HepG2 (cell line): ENCODE measurements around the gene NF2. TPM values are rescaled to one million over a fixed set of nuclear protein-coding genes. Genes with fewer than 3 reads are reported as not detected.

ENCODE experiments used
- ATAC-seq: fragments of 200-7000 bp; cut with Tn5 transposase; 3 replicates; pipeline ENCODE4 v1.9.1; 2020; ENCODE audit warnings: mild to moderate bottlenecking, moderate library complexity
- BruUV-seq: library from RNA; stranded (reverse); fragments of 400-500 nt; replicated peaks from 2 replicates; lab custom pipeline; 2021; lab: Mats Ljungman, UMichigan
- CTCF ChIA-PET: fragments of 300-600 bp; formaldehyde crosslinking; extraction: SDS; loops from one replicate; lab custom pipeline; 2021; ENCODE audit warnings: low total read pairs, inconsistent platforms, low intra/inter-chr PET ratio; lab: Yijun Ruan, JAX
- POLR2A ChIA-PET: fragments of 350-600 bp; sonication (Branson Sonifier 250); formaldehyde crosslinking; loops from one replicate; lab custom pipeline; 2020; ENCODE audit warnings: antibody characterized with exemption, inconsistent platforms; lab: Yijun Ruan, JAX
- DNase-seq: peaks from one replicate; pipeline ENCODE4 v3.0.0-alpha.2; 2015; ENCODE audit warnings: low spot score
- FAIRE-seq: peaks from 3 replicates; lab custom pipeline; 2011; peaks lifted over from hg19 to GRCh38; lab: Jason Lieb, UNC
- H2AFZ ChIP-seq: one replicate; pipeline ENCODE4 v1.6.1; 2011; ENCODE audit warnings: low read length, inconsistent platforms
- H3K27ac ChIP-seq: fragments of 300-600 bp; 3 replicates; pipeline ENCODE4 v1.8.0; 2011; ENCODE audit warnings: mixed run types, mild to moderate bottlenecking, mixed read lengths, low read length, inconsistent platforms; ENCODE audit not compliant: insufficient read depth; ENCODE audit errors: extremely low read length
- H3K27me3 ChIP-seq, 2 experiments: fragments of 200-600 bp in 1 of 2; 2 replicates in 1 of 2; 3 replicates in 1 of 2; pipeline versions ENCODE4 v1.6.0 to v1.8.0; 2011; ENCODE audit warnings: low read length in 2 of 2, mild to moderate bottlenecking in 2 of 2, moderate library complexity in 2 of 2, inconsistent platforms in 1 of 2; ENCODE audit not compliant: insufficient read depth in 2 of 2, control insufficient read depth in 1 of 2
- H3K36me3 ChIP-seq, 2 experiments: fragments of 200-600 bp in 1 of 2; replicated peaks in 1 of 2; 2 replicates in 1 of 2; 3 replicates in 1 of 2; pipeline versions ENCODE4 v1.5.1 to v1.8.0; 2011; ENCODE audit warnings: low read length in 2 of 2, inconsistent platforms in 1 of 2; ENCODE audit not compliant: insufficient read depth in 2 of 2, control insufficient read depth in 1 of 2
- H3K4me1 ChIP-seq: 2 replicates; pipeline ENCODE4 v1.5.1; 2012; ENCODE audit warnings: low read length, inconsistent platforms; ENCODE audit not compliant: insufficient read depth
- H3K4me2 ChIP-seq: 2 replicates; pipeline ENCODE4 v1.6.0; 2011; ENCODE audit warnings: low read depth, low read length, inconsistent platforms
- H3K4me3 ChIP-seq, 3 experiments: fragments of 200-600 bp in 1 of 3; sonication (generic), shearing (Covaris generic) in 1 of 3; replicated peaks in 1 of 3; 2 replicates each; pipeline ENCODE4 v1.5.1; 2011 to 2016; ENCODE audit warnings: low read length in 3 of 3, inconsistent platforms in 2 of 3, low read depth in 2 of 3, mild to moderate bottlenecking in 2 of 3, control low read depth in 1 of 3, mixed read lengths in 1 of 3; ENCODE audit not compliant: insufficient read depth in 1 of 3
- H3K79me2 ChIP-seq: one replicate; pipeline ENCODE4 v1.6.1; 2011; ENCODE audit warnings: low read length, inconsistent platforms; ENCODE audit not compliant: insufficient read depth
- H3K9ac ChIP-seq: 2 replicates; pipeline ENCODE4 v1.6.0; 2011; ENCODE audit warnings: mild to moderate bottlenecking, low read depth, low read length, inconsistent platforms; ENCODE audit not compliant: insufficient read depth
- H3K9me3 ChIP-seq: 2 replicates; pipeline ENCODE4 v1.5.1; 2012; ENCODE audit warnings: mild to moderate bottlenecking, low read length
- H4K20me1 ChIP-seq: 2 replicates; pipeline ENCODE4 v1.6.0; 2011; ENCODE audit warnings: inconsistent platforms, mild to moderate bottlenecking, low read length, moderate library complexity; ENCODE audit not compliant: insufficient read depth
- PTBP1 ChIP-seq: fragments of 200-400 bp; formaldehyde crosslinking; IDR thresholded peaks from 2 replicates; pipeline ENCODE4 v1.6.1; 2018; ENCODE audit warnings: low read length, low read depth; ENCODE audit not compliant: poor library complexity, severe bottlenecking
- RFX5 ChIP-seq: IDR thresholded peaks from 2 replicates; pipeline ENCODE4 v1.6.1; 2011; ENCODE audit warnings: low read depth, low read length, improper control_type of control experiment
- SNAI1 ChIP-seq: sonication (generic); formaldehyde crosslinking; IDR thresholded peaks from 2 replicates; pipeline ENCODE4 v1.5.0; 2020; ENCODE audit warnings: mild to moderate bottlenecking, missing genetic modification reagents, borderline replicate concordance
- ZNF446 ChIP-seq: sonication (generic); formaldehyde crosslinking; IDR thresholded peaks from 2 replicates; pipeline ENCODE4 v1.5.0; 2020; ENCODE audit warnings: mild to moderate bottlenecking, missing genetic modification reagents
- WGBS: methylation state at CpG from one replicate; pipeline ENCODE4 v1.1.6; 2017; ENCODE audit warnings: low lambda C conversion rate; 5-methylcytosine and 5-hydroxymethylcytosine counted together
- in situ Hi-C: cut with HindIII; loops from 2 replicates; pipeline ENCODE4 v1.10.0; 2017; ENCODE audit warnings: low pct_unique_long_range_greater_than_20kb; ENCODE audit not compliant: extremely low pct_ligation_motif_present
- intact Hi-C: fragments of 100-400 bp; cut with micrococcal nuclease; formaldehyde crosslinking; loops from one replicate; pipeline ENCODE4 v1.10.0; 2022; ENCODE audit not compliant: unreplicated experiment
- polyA plus RNA-seq, 8 experiments: library from polyadenylated mRNA; depleted of rRNA in 3 of 8; stranded (reverse) in 7 of 8; unstranded in 1 of 8; fragments of >200 nt; fragmentation: Illumina TruSeq in 4 of 8; extraction: Trizol in 4 of 8; gene quantifications; 2 replicates each; pipeline versions ENCODE4 v1.2.1 to v1.2.3, GENCODE V29; 2011 to 2016; ENCODE audit warnings: low read depth in 4 of 8, missing spikeins in 1 of 8, mixed read lengths in 1 of 8; ENCODE audit not compliant: insufficient read depth in 1 of 8
- total RNA-seq, 5 experiments: library from RNA; depleted of rRNA; stranded (reverse); fragments of >200 nt; fragmentation: Illumina TruSeq; extraction: Trizol; gene quantifications; 2 replicates each; pipeline ENCODE4 v1.2.3, GENCODE V29; 2016; ENCODE audit warnings: low read depth in 1 of 5
- TF ChIP-seq, protein P1 (sequence below): sonication (generic); formaldehyde crosslinking; IDR thresholded peaks from 2 replicates; pipeline ENCODE4 v1.5.1; 2020; ENCODE audit warnings: mild to moderate bottlenecking, missing genetic modification reagents, moderate library complexity

The NF2 gene
- total and polyA plus RNA-seq, 2 of the 13 experiments (the other 11 are each of a cell fraction or from before 2014, with no cell fraction given), result 9.3 to 33.3 TPM

DNA sequence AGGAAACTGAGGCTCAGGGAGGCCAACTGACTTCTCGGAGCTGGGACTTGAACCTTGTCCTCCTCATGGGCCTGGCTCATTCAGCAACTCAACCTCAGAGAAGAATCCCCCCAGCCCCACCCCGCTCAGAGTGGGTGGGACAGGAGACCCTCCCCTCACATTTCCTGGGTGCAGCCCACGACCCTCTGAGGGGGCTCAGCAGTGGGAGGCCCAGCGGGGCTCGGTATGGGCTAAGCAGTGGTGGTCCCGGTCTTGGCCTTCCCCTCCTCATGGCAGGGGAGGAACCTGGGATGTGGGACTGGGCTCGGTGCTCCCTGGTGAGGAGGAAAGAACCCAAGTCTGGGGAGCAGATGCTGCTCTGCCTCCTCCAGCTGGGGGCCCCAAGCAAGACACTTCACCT is 102.2 kb downstream of the NF2 start:
- no peak overlapping the region for H2AFZ ChIP-seq
- intact Hi-C loops, result no loop called here
- no TSS peak for BruUV-seq

DNA sequence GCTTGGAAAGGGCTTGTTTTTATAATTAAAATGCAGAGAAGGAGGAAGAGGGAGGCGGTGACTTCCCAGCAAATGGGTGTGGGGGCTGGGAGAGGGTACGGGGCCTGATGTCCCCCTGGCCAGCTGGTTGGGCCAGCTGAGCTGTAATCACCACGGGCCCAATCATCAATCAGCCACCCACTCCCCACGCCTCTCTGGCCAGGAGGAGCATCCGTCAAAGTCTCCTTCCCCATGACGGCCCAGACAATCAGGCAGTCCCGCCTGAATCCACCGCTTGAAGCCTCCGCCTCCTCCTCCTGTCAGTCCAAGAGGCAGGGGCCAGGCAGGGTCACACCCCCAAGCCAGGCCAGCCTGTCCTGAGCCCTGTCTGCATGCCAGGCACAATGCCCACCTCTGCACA is 103.1 kb downstream of the NF2 start:
- H4K20me1 ChIP-seq, result no peaks in the 10 kb centered on the region
- 9% methylated on average over 6 of the region's 9 CpGs for WGBS
- no peaks in the 10 kb centered on the region for H3K36me3 ChIP-seq
- FAIRE-seq (no peak), ATAC-seq (no peak), DNase-seq (no peak)
- no peaks in the 10 kb centered on the region for H3K79me2 ChIP-seq
- H3K4me1 ChIP-seq, result peaks cover 35% of the 10 kb centered on the region
- H3K4me2 ChIP-seq, result no peak overlapping the region
- H3K27me3 ChIP-seq, result peaks cover 11 to 59% of the 10 kb centered on the region in 2 experiments
- H3K27ac ChIP-seq, result no peak overlapping the region
- intact Hi-C loops, result no loop called here
- no peak overlapping the region for H2AFZ ChIP-seq
- POLR2A ChIA-PET, result no interaction called here
- BruUV-seq, result no TSS peak
- H3K4me3 ChIP-seq, result no peak overlapping the region
- H3K9ac ChIP-seq, result no peak overlapping the region
- CTCF ChIA-PET, result no interaction called here
- H3K9me3 ChIP-seq, result no peaks in the 10 kb centered on the region
- in situ Hi-C loops, result loop anchor here (10.0 kb wide), 1 partner anchor 378 kb away; the partner anchor contains the start of gene HORMAD2
- TF ChIP-seq, protein P1, sequence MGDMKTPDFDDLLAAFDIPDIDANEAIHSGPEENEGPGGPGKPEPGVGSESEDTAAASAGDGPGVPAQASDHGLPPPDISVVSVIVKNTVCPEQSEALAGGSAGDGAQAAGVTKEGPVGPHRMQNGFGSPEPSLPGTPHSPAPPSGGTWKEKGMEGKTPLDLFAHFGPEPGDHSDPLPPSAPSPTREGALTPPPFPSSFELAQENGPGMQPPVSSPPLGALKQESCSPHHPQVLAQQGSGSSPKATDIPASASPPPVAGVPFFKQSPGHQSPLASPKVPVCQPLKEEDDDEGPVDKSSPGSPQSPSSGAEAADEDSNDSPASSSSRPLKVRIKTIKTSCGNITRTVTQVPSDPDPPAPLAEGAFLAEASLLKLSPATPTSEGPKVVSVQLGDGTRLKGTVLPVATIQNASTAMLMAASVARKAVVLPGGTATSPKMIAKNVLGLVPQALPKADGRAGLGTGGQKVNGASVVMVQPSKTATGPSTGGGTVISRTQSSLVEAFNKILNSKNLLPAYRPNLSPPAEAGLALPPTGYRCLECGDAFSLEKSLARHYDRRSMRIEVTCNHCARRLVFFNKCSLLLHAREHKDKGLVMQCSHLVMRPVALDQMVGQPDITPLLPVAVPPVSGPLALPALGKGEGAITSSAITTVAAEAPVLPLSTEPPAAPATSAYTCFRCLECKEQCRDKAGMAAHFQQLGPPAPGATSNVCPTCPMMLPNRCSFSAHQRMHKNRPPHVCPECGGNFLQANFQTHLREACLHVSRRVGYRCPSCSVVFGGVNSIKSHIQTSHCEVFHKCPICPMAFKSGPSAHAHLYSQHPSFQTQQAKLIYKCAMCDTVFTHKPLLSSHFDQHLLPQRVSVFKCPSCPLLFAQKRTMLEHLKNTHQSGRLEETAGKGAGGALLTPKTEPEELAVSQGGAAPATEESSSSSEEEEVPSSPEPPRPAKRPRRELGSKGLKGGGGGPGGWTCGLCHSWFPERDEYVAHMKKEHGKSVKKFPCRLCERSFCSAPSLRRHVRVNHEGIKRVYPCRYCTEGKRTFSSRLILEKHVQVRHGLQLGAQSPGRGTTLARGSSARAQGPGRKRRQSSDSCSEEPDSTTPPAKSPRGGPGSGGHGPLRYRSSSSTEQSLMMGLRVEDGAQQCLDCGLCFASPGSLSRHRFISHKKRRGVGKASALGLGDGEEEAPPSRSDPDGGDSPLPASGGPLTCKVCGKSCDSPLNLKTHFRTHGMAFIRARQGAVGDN (CRISPR knock-in tag), result peak; percentile 17; the same call in 1 of the 2 replicates
- TF ChIP-seq ZNF446 (CRISPR knock-in tag) (no peak), RFX5 (no peak), SNAI1 (no peak)

More for the DNA sequence above, 102.2 kb downstream of the NF2 start:
- Histone ChIP-seq H3K9ac (no peak overlapping the region), H3K36me3 (no peaks in the 10 kb centered on the region), H3K27me3 (peaks cover 10 to 53% of the 10 kb centered on the region in 2 experiments), H3K4me3 (no peak overlapping the region), H3K4me1 (peaks cover 43% of the 10 kb centered on the region), H4K20me1 (no peaks in the 10 kb centered on the region), H3K4me2 (no peak overlapping the region), H3K27ac (no peak overlapping the region), H3K79me2 (no peaks in the 10 kb centered on the region), H3K9me3 (no peaks in the 10 kb centered on the region)
- POLR2A ChIA-PET, result no interaction called here
- in situ Hi-C loops, result loop anchor here (10.0 kb wide), 1 partner anchor 379 kb away; the partner anchor contains the start of gene HORMAD2
- no CpG with 5 or more reads among the region's 7 CpGs for WGBS
- ATAC-seq (no peak), FAIRE-seq (no peak), DNase-seq (no peak)
- TF ChIP-seq PTBP1, result no peak
- CTCF ChIA-PET, result no interaction called here
